GM13976 (cell line): ENCODE measurements around the gene RUVBL1.

Experiments used
- DNase-seq: peaks from one replicate; pipeline ENCODE4 v3.0.0; 2012; ENCODE audit warnings: low spot score
- in situ Hi-C: fragments of 300-500 bp; cut with MboI; formaldehyde crosslinking; loops from one replicate; pipeline ENCODE4 v1.12.0; 2022; ENCODE audit warnings: low sequenced_read_pairs, mixed read lengths, inconsistent platforms; ENCODE audit not compliant: unreplicated experiment
- TF ChIP-seq, protein P1 (sequence below): IDR thresholded peaks from 2 replicates; pipeline ENCODE4 v1.5.1; 2012; ENCODE audit warnings: borderline replicate concordance, mild to moderate bottlenecking; ENCODE audit not compliant: insufficient read depth; ENCODE audit errors: extremely low read depth, missing control alignments, control extremely low read depth

Gene RUVBL1

DNA sequence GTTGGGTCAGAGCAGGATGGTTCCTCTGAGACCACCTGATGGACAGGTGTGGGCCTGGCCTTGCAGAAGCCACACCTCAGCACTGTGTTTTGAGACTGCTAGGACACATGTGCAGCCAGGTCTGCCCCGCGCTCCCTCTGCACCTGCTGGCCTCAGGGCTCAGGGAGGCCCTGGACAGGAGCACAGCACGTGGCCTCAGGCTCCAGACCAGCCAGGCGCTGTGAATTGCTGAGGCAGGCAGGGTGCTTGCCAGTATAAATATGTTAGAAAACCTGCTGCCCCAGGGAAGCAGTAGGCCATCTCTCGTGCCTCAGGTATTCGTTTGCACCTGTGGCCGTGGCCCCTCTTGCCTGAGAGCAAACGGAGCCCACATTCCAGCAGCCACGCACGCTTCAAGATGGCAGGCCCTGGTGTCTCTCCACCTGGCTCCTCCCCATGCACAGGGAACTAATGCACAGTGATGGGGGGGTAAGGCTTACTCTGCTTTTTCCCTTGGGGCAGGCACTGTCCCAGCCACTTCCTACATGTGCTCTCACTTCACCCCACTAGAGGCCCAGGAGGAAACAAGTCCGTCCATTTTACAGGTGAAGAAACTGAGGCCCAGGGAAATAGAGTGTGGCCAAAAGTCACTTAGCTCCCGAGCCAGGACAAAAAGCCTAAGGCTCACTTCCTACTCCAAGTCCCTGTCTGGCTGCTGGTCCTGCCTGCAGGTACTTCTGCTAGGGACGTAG, 51.0 kb downstream of the RUVBL1 start:
- DNase-seq = no peak
- in situ Hi-C loops = no loop called here
- TF ChIP-seq, protein P1, sequence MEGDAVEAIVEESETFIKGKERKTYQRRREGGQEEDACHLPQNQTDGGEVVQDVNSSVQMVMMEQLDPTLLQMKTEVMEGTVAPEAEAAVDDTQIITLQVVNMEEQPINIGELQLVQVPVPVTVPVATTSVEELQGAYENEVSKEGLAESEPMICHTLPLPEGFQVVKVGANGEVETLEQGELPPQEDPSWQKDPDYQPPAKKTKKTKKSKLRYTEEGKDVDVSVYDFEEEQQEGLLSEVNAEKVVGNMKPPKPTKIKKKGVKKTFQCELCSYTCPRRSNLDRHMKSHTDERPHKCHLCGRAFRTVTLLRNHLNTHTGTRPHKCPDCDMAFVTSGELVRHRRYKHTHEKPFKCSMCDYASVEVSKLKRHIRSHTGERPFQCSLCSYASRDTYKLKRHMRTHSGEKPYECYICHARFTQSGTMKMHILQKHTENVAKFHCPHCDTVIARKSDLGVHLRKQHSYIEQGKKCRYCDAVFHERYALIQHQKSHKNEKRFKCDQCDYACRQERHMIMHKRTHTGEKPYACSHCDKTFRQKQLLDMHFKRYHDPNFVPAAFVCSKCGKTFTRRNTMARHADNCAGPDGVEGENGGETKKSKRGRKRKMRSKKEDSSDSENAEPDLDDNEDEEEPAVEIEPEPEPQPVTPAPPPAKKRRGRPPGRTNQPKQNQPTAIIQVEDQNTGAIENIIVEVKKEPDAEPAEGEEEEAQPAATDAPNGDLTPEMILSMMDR = no peak

DNA sequence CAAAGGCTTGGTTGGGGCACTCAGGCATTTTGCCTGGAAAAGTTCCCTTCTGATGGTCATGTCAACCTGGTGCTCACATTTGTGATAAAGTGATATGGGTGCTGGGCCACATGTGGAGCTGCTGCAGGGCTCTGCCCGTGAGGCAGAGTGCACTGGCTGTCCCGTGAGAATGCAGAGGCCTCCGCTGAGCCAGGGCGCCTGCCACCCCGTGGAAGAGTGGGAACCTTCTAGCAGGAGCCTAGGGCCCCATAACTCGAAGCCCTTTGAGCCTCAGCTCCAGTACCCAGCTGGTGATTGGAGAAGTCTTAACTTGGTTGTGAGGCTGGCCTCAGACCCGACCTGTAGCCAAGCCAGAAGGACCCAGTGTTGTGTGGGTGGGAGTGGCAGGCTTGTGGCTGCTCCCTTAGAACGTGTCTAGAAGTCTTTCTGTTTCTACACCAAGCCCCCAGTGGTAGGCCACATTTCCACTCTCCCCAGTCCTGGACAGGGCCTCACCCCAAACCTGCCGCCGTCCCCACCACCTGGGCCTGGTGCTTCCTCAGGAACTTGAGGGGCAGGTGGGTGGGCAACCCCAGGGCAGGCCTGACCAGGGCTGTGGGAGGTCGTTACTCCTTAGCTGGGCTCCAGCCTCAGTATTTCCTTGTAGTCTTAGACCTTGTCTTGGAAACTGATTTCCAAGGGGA, 51.7 kb downstream of the RUVBL1 start:
- no peak for DNase-seq
- in situ Hi-C loops = no loop called here

DNA sequence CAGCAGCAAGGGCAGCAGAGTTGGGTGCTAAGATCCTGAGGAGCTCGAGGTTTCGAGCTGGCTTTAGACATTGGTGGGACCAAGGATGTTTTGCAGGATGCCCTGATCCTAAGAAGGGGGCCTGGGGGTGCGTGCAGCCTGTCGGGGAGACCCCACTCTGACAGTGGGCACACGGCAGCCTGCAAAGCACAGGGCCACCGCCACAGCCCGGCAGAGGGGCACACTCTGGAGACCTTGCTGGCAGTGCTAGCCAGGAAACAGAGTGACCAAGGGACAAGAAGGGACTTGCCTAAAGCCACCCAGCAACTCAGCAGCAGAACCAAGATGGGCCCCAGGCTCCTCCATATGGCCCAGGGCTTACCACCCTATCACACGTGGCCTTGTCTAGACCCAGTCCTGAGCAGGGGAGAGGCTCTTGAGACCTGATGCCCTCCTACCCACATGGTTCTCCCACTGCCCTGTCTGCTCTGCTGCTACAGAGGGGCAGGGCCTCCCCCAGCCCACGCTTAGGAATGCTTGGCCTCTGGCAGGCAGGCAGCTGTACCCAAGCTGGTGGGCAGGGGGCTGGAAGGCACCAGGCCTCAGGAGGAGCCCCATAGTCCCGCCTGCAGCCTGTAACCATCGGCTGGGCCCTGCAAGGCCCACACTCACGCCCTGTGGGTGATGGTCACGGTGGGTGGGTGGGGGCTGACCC, 52.6 kb downstream of the RUVBL1 start:
- no peak for DNase-seq
- in situ Hi-C loops = no loop called here
- TF ChIP-seq, protein P1 = no peak

More for the DNA sequence above, 51.7 kb downstream of the RUVBL1 start:
- TF ChIP-seq, protein P1 = no peak

DNA sequence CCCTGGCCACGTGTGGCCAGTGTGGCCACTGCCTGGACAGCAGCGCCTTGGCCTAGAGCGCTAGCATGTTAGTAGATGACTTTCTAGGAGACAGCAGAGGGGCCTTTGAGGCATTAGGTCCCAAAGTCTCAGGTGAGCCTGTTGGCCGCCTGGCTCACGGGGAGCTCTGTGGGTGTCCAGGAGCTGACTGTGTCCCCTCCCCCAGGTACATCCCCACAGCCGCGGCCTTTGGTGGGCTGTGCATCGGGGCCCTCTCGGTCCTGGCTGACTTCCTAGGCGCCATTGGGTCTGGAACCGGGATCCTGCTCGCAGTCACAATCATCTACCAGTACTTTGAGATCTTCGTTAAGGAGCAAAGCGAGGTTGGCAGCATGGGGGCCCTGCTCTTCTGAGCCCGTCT, 54.3 kb downstream of the RUVBL1 start:
- TF ChIP-seq, protein P1 = no peak
- in situ Hi-C loops = no loop called here
- DNase-seq = no peak

DNA sequence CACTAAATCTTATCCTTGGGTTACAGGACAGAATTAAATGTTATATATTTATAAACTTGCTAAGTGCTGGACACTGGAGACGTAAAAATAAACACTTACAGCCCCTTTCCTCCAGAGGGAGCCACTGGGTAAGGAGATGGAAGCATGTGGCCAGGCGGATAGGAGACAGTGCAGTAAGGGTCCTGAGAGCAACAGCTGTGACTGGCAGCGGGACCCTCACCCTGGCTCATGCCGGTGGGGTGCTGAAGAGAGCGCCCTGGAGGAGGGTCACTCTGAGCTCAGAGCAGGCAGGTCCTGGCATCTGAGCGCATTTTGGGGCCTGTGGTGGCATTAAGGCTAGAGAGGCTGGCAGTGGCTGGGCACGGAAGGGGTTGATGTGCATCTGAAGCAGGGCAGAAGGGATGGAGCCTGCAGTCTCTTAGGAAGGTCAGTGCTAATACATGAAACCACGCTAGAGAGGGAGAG, 55.4 kb downstream of the RUVBL1 start:
- TF ChIP-seq, protein P1 = peak; percentile 34
- in situ Hi-C loops = no loop called here
- peak; percentile 61 for DNase-seq

DNA sequence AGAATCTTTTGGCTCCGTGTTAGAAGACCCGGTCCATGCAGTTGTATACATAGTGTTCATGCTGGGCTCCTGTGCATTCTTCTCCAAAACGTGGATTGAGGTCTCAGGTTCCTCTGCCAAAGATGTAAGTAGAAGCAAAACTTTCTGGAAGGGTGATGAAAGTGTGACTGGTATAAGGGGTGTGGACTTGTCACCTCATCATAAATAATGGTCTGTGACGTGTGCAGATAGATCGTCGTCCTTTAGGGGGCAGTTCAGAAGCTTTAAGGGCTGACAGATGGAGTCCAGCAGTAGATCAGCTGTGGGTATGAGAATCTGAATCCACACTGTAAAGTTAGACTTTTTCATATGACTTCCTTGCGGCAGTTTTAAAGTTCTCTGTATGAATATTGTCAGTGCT, 56.1 kb downstream of the RUVBL1 start:
- no peak for DNase-seq
- TF ChIP-seq, protein P1 = no peak
- in situ Hi-C loops = no loop called here
